Activated naive CD8-positive, alpha-beta T cell treated with anti-CD3 and anti-CD28 coated beads for 36 hours (primary cell): ENCODE results near the gene DCAF17. TPM values are rescaled to one million over a fixed set of nuclear protein-coding genes. Genes with fewer than 3 reads are reported as not detected.
A peak's percentile ranks its signal among the peaks of the same experiment; 100 is the strongest.

Experiments
- DNase-seq: peaks from one replicate; pipeline ENCODE4 v3.0.0; 2021
- H3K27ac Mint-ChIP-seq: one replicate; pipeline ENCODE4 v1.8.0; 2022; ENCODE audit warnings: mild to moderate bottlenecking, moderate library complexity, mixed read lengths
- H3K27me3 Mint-ChIP-seq: one replicate; pipeline ENCODE4 v1.8.0; 2022; ENCODE audit warnings: mild to moderate bottlenecking, mixed read lengths
- H3K36me3 Mint-ChIP-seq: one replicate; pipeline ENCODE4 v1.8.0; 2021; ENCODE audit warnings: mild to moderate bottlenecking, mixed read lengths
- H3K4me1 Mint-ChIP-seq: one replicate; pipeline ENCODE4 v1.8.0; 2021; ENCODE audit warnings: mixed read lengths
- H3K4me3 Mint-ChIP-seq: one replicate; pipeline ENCODE4 v1.8.0; 2022; ENCODE audit warnings: mild to moderate bottlenecking, moderate library complexity, mixed read lengths
- H3K9me3 Mint-ChIP-seq: one replicate; pipeline ENCODE4 v1.8.0; 2022; ENCODE audit warnings: mixed read lengths
- total RNA-seq, 2 experiments: library from RNA; stranded (reverse); gene quantifications; one replicate each; pipeline ENCODE4 v1.2.3, GENCODE V29; 2021

Gene DCAF17, protein sequence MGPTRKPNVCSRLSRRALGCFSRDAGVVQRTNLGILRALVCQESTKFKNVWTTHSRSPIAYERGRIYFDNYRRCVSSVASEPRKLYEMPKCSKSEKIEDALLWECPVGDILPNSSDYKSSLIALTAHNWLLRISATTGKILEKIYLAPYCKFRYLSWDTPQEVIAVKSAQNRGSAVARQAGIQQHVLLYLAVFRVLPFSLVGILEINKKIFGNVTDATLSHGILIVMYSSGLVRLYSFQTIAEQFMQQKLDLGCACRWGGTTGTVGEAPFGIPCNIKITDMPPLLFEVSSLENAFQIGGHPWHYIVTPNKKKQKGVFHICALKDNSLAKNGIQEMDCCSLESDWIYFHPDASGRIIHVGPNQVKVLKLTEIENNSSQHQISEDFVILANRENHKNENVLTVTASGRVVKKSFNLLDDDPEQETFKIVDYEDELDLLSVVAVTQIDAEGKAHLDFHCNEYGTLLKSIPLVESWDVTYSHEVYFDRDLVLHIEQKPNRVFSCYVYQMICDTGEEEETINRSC
- 10 to 100 TPM; 18.8 to 18.9 TPM for total RNA-seq

DNA sequence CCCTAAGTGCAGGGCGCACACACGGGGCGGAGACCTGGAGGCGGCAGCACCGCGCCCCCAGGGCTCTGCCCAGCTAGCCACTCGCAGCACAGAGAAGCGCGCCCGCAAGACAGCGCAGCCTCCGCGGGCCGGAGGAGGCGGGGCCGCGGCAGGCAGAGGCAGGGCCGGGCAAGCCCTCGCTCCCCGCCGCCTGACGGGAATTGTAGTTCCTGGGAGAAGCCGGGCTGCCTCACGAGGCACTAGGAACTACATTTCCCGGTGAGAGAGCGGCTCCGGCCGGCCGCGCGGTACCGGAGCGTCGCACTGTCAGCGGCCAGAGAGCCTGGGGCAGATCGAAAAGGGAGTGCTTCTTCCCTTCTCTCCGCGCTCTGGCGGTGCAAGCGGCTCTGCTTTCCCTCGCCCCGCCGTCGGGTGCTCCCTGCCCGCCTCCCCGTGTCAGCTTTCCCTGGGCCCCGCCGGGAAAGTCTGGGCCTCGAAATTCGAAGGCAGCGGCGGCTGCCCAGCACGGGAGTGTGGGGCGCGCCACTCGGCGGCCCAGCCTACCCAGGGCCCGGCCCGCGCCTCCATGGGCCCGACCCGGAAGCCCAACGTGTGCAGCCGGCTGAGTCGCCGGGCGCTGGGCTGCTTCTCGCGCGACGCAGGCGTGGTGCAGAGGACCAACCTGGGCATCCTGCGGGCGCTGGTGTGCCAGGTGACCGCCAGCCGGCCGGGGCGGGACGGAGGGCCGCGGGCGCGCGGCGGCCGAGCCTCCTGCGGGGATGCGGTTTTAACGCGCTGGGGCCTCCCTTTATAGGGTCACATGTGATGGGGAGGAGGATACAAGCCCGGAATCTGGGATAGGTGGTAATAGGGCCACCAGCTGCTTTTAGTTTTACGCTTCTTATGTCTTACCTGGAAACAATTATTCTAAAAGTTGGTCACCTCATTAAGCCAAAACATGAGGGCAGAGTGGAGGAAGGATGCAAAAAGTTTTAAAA lies at the start of gene DCAF17:
Gene DCAF17, plus strand, starts transcription at position 214 of the 977 bp plus-strand sequence. Its CDS starts 352 bp downstream, at position 566.
- peaks cover 47% of the 10 kb centered on the region for H3K4me1 Mint-ChIP-seq
- H3K27ac Mint-ChIP-seq, result peak within 1 kb of the TSS; percentile 97

DNA sequence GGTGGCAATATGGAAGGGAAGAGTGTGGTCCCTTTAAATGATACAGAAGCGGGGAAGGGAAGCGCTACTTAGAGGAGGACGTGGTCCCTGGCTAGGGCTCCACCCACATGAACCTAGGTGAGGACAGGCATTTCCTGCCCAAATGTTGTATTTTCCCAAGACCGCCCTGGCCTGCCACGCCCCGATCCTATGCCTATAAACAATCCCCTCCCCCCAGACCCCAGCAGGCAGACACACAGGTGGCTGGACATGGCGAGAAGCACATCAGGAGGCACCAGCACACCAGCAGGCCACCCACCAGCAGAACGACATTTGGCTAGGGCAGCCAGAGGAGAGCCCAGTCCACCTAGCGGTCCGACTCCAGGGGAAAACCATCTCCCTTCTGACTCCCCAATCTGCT lies 47.4 kb upstream of the DCAF17 start:
- no peaks in the 10 kb centered on the region for H3K27me3 Mint-ChIP-seq
- DNase-seq, result no peak
- no peak overlapping the region for H3K4me3 Mint-ChIP-seq
- no peak overlapping the region for H3K27ac Mint-ChIP-seq
- H3K4me1 Mint-ChIP-seq, result peaks cover 17% of the 10 kb centered on the region
- peaks cover 3% of the 10 kb centered on the region for H3K9me3 Mint-ChIP-seq
- H3K36me3 Mint-ChIP-seq, result peaks cover 57% of the 10 kb centered on the region

More for the DNA sequence above, at the start of gene DCAF17:
- Mint-ChIP-seq H3K27me3 (no peaks in the 10 kb centered on the region), H3K9me3 (peaks cover 5% of the 10 kb centered on the region), H3K36me3 (peaks cover 78% of the 10 kb centered on the region), H3K4me3 (peak within 1 kb of the TSS; percentile 88)
- peak; percentile 98 for DNase-seq

DNA sequence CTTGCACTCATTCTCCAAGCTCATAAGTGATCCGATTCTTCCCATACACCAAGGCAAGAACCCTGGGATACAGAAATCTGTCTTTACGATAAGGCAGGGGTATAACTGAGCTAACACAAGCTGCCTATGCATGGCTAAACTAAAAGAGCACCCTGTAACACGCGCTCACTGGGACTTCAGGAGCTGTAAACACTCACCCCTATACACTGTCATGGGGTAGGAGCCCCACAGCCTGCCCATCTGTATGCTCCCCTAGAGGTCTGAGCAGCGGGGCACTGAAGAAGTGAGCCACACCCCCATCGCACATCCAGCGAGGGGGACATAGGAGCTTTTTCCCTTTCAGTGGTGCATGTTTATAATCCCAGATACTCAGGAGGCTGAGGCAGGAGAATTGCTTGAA lies 47.0 kb upstream of the DCAF17 start:
- peaks cover 17% of the 10 kb centered on the region for H3K4me1 Mint-ChIP-seq
- H3K9me3 Mint-ChIP-seq, result peaks cover 3% of the 10 kb centered on the region
- no peak overlapping the region for H3K4me3 Mint-ChIP-seq
- DNase-seq, result no peak
- H3K36me3 Mint-ChIP-seq, result peaks cover 55% of the 10 kb centered on the region
- H3K27ac Mint-ChIP-seq, result no peak overlapping the region
- H3K27me3 Mint-ChIP-seq, result no peaks in the 10 kb centered on the region

DNA sequence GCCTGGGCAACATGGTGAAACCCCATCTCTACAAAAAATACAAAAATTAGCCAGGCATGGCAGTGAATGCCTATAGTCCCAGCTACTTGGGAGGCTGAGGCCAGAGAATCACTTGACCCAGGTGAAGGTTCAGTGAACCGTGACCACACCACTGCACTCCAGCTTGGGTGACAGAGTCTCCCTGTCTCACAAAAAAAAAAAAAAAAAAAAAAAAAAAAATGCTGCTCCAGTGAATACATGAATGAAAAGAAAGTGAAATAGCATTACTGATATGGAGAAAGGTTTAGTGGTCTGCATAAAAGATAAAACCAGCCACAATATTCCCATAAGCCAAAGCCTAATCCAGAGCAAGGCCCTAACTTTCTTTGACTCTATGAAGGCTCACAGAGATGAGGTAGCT lies 44.7 kb upstream of the DCAF17 start:
- H3K9me3 Mint-ChIP-seq, result no peaks in the 10 kb centered on the region
- DNase-seq, result no peak
- peaks cover 21% of the 10 kb centered on the region for H3K4me1 Mint-ChIP-seq
- no peak overlapping the region for H3K27ac Mint-ChIP-seq
- no peak overlapping the region for H3K4me3 Mint-ChIP-seq
- H3K36me3 Mint-ChIP-seq, result peaks cover 41% of the 10 kb centered on the region
- H3K27me3 Mint-ChIP-seq, result no peaks in the 10 kb centered on the region

DNA sequence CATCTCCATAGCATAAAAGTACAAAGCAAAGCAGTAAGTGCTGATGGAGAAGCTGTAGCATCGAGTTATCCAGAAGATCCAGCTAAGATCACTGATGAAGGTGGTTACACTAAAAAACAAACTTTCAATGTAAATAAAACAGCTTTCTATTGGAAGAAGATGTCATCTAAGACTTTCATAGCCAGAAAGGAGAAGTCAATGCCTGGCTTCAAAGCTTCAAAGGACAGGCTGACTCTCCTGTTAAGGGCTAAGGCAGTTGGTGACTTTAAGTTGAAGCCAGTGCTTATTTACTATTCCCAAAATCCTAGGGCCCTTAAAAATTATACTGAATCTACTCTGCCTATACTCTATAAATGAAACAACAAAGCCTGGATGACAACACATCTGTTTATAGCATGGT lies 44.2 kb upstream of the DCAF17 start:
- no peak overlapping the region for H3K4me3 Mint-ChIP-seq
- H3K27me3 Mint-ChIP-seq, result no peaks in the 10 kb centered on the region
- no peak overlapping the region for H3K27ac Mint-ChIP-seq
- peaks cover 38% of the 10 kb centered on the region for H3K36me3 Mint-ChIP-seq
- no peak for DNase-seq
- no peaks in the 10 kb centered on the region for H3K9me3 Mint-ChIP-seq
- peaks cover 21% of the 10 kb centered on the region for H3K4me1 Mint-ChIP-seq

DNA sequence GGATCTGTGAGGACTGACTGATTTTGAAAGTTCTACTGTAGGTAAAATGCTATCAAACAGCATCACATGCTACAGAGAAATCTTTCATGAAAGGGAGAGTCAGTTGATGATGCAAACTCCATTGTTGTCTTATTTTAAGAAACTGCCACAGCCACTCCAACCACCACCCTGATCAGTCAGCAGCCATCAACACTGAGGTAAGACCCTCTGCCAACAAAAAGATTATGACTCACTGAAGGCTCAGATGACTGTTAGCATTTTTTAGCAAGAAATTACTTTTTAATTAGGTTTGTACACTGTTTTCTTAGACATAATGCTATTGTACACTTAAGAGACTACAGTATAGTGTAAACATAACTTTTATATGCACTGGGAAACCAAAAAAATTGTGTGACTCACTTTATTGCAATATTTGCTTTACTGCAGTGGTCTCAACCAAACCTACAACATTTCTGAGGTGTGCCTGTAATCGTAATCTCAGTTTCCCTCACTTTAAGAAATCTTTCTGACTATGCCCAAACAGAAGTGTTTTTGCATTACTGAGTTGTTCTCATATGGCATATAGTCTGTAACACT lies 43.0 kb upstream of the DCAF17 start:
- no peak overlapping the region for H3K27ac Mint-ChIP-seq
- H3K9me3 Mint-ChIP-seq, result no peaks in the 10 kb centered on the region
- no peaks in the 10 kb centered on the region for H3K27me3 Mint-ChIP-seq
- peaks cover 18% of the 10 kb centered on the region for H3K4me1 Mint-ChIP-seq
- no peak overlapping the region for H3K4me3 Mint-ChIP-seq
- H3K36me3 Mint-ChIP-seq, result peaks cover 31% of the 10 kb centered on the region
- DNase-seq, result no peak

DNA sequence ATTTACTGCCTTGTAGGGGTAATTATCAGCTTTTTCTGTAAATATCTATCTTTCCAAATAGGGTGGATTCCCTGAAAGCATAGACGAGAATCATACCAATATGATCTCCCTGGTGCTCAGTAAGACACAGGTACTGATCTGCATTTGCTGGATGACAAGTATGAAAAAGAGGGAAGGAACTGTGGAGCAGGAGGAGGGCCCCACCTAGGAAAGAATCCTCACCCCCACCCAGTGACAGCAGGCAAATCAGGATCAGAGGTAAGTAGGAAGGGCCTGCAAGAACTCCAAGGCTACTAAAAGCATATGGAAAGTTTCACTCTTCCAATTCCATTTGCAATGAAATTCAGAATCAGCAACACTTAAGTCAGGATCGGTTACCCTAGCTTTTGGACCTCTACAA lies 42.5 kb upstream of the DCAF17 start:
- no peak overlapping the region for H3K27ac Mint-ChIP-seq
- H3K36me3 Mint-ChIP-seq, result peaks cover 29% of the 10 kb centered on the region
- no peaks in the 10 kb centered on the region for H3K9me3 Mint-ChIP-seq
- no peak overlapping the region for H3K4me3 Mint-ChIP-seq
- H3K27me3 Mint-ChIP-seq, result no peaks in the 10 kb centered on the region
- H3K4me1 Mint-ChIP-seq, result peaks cover 17% of the 10 kb centered on the region
- DNase-seq, result no peak

DNA sequence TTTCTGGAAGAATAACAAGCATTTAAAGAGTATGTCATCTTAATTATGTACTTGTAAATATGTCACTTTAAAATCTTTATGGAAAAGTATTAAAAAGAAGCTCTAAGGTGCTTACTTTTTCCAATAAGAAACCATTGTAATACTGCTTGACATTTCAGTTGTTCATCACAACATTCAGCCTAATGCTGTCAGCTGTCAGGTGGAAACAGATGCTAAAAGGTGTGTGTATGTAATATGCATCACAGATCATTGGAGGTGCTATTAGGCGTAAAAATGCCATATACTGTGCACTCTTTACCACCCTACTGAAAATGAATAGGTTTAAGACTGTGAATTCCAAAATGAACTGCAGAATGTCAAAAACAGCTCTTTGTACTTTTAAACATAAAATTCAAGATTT lies 40.5 kb upstream of the DCAF17 start:
- H3K27me3 Mint-ChIP-seq, result no peaks in the 10 kb centered on the region
- no peak overlapping the region for H3K27ac Mint-ChIP-seq
- H3K4me3 Mint-ChIP-seq, result no peak overlapping the region
- peaks cover 26% of the 10 kb centered on the region for H3K36me3 Mint-ChIP-seq
- peaks cover 6% of the 10 kb centered on the region for H3K9me3 Mint-ChIP-seq
- no peak for DNase-seq
- H3K4me1 Mint-ChIP-seq, result peaks cover 13% of the 10 kb centered on the region

DNA sequence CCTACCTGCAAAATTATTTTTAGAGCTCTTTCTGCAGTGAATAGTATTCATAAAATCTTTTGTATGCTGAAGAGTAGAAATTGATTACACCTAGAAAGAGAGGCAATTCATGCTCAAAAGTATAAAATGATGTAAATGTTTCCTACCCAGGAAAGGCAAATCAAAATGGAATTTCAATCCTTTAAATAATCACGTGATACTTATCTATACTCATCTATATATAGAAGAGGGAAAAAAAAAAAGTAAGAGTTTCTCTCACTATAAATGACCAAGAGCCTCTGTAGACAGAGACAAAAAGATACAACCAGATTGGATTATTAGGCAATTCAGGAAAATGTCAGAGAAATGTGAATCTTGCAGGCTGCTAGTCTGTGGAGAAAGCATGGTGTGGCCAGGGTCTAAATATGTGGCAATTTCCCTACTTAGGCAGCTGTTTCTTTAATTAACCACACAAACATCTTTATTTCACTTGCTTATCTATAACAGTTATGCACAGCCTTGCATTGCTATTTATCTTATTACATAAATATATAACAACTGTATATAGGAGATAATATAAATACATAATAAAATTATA lies 39.8 kb upstream of the DCAF17 start:
- Mint-ChIP-seq H3K36me3 (peaks cover 29% of the 10 kb centered on the region), H3K27ac (no peak overlapping the region), H3K27me3 (no peaks in the 10 kb centered on the region), H3K9me3 (peaks cover 6% of the 10 kb centered on the region), H3K4me1 (peaks cover 13% of the 10 kb centered on the region), H3K4me3 (no peak overlapping the region)
- DNase-seq, result no peak

DNA sequence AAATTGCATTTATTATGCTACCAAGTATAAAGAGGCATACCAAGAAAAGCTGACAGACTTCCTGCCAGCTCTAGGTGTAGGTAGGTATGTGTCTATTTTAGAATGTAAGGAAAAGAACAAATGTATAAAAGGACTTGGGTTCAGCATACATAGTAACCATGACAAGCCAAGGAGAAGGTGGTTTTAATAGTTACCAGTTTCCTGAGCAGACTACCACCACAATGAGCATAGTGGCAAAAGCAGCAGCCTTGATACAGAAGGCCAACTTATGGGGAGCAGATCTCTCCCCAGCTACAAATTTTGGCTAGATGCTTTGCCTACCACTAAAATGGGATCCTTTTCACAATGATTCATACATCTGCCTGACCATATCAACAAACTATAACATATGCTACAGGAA lies 34.7 kb upstream of the DCAF17 start:
- Mint-ChIP-seq H3K4me3 (no peak overlapping the region), H3K27ac (no peak overlapping the region), H3K4me1 (peaks cover 9% of the 10 kb centered on the region), H3K9me3 (peaks cover 19% of the 10 kb centered on the region), H3K36me3 (peaks cover 34% of the 10 kb centered on the region), H3K27me3 (no peaks in the 10 kb centered on the region)
- no peak for DNase-seq

DNA sequence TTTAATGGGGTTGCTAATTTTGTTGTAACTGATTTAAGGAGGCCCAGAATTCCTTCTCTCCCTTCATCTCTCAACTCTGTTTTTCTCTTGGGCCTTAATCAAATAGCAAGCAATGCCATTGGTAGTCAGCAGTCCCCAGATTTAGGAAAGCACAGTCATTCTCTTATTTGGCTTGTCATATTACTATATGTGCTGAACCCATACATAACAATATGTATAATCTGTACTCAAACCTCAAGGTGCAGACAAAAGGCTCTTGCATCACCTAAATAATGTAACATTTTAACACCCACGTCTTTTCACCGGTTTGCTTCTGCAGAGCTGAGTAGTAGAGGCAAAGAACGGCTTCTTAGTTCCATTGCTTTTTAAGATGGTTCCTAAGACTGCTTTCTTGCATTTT lies 33.6 kb upstream of the DCAF17 start:
- Mint-ChIP-seq H3K27ac (no peak overlapping the region), H3K27me3 (no peaks in the 10 kb centered on the region), H3K4me1 (peaks cover 11% of the 10 kb centered on the region), H3K4me3 (no peak overlapping the region), H3K36me3 (peaks cover 41% of the 10 kb centered on the region), H3K9me3 (peaks cover 20% of the 10 kb centered on the region)
- DNase-seq, result no peak

DNA sequence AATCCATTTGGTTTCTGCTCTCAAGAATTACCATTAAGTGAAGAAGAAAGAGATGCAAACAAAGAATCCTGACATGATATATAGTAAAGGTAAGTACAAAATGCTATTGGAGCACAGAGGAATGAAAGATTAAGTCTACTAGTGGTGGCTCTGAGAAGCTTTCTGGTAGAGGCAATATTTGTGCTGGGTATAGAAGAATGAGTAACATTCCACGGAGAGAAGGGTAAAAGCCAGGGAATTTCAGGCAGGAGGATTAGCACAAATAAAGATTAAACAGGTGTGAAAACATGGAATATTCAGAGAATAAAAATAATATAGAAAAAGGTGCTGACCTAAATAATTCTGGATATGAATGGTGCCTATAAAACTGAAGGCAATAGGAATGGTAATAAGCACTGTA lies 32.1 kb upstream of the DCAF17 start:
- no peak for DNase-seq
- no peak overlapping the region for H3K4me3 Mint-ChIP-seq
- no peak overlapping the region for H3K27ac Mint-ChIP-seq
- H3K36me3 Mint-ChIP-seq, result peaks cover 49% of the 10 kb centered on the region
- peaks cover 12% of the 10 kb centered on the region for H3K4me1 Mint-ChIP-seq
- H3K27me3 Mint-ChIP-seq, result no peaks in the 10 kb centered on the region
- peaks cover 20% of the 10 kb centered on the region for H3K9me3 Mint-ChIP-seq

DNA sequence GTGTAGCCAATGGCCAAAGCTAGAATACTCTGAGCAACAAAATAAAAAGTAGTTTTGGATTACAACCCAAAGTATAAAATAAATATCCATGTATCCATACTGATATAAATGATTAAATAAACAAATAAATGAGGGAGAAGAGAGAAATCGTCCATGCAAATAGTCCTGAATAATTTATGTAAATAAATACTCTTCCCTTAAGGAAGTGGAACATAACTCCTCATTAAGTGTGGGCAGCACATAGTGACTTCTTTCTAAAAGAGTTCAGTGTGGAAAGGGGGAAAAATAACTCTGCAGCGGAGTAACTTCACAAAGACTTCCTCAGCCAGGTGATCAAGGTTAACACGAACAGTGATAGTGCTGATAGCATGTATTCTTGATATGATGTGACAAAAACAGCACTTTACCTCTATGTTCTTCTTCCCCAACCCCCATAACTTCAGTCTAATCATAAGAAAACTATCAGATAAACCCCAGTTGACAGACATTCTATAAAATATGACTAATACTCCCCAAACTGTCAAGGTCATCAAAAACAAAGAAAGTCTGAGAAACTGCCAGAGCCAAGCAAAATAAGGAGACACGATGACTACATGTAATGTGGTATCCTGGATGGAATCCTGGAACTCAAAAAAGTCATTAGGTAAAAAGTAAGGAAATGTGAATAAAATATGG lies 31.0 kb upstream of the DCAF17 start:
- Mint-ChIP-seq H3K36me3 (peaks cover 49% of the 10 kb centered on the region), H3K4me3 (no peak overlapping the region), H3K9me3 (peaks cover 14% of the 10 kb centered on the region), H3K27ac (peak overlapping the region; percentile 12), H3K27me3 (no peaks in the 10 kb centered on the region), H3K4me1 (peaks cover 12% of the 10 kb centered on the region)
- no peak for DNase-seq

DNA sequence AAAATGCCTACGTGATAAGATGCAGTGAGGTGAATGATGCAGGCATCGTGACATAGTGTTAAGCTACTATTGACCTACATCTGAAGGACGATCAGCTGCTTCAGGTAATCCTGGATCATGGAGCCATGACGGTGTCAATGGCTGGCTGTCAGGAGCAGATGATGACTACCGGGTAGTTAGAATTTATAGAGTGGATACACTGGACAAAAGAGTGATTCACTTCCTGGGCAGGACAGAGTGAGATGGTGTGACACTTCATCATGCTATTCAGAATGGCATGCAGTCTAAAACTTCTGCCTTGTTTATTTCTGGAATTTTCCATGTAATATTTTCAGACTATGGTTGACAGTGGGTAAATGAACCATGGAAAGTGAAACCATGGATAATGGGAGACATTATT lies 29.8 kb upstream of the DCAF17 start:
- Mint-ChIP-seq H3K4me1 (peaks cover 12% of the 10 kb centered on the region), H3K27ac (no peak overlapping the region), H3K36me3 (peaks cover 42% of the 10 kb centered on the region), H3K9me3 (peaks cover 14% of the 10 kb centered on the region), H3K27me3 (no peaks in the 10 kb centered on the region), H3K4me3 (no peak overlapping the region)
- no peak for DNase-seq
